ENCODE data around the gene RAB4B.
"Not testable (repeated sequence)": the region's sequence is repeated elsewhere in the genome, so short reads cannot be mapped to it uniquely, and the experiment has no call there.

The RAB4B gene

GRCh38 chr19:40777937-40778705, at the start of gene RAB4B:
TSS of gene RAB4B (plus strand) at chr19:40778247. CDS start at chr19:40778376, 129 bp downstream.
- Histone ChIP-seq H3K4me3 (ENCODE audit: low read depth in 1 of 2, low read length in 2 of 2) (peak within 1 kb of the TSS; percentile 84 to 91), H3K4me1 (ENCODE audit: control insufficient read depth in 1 of 2, insufficient read depth in 2 of 2, low read length in 2 of 2) (peaks cover 12 to 15% of the 10 kb centered on the region in 2 donors), H3K27me3 (ENCODE audit: control insufficient read depth in 1 of 2, insufficient read depth in 2 of 2, low read length in 2 of 2) (no peaks in the 10 kb centered on the region), H3K27ac (ENCODE audit: low read depth, low read length) (peak within 1 kb of the TSS; percentile 98), H3K9ac (ENCODE audit: low read depth in 1 of 2, low read length in 2 of 2) (peak within 1 kb of the TSS; percentile 90 to 94), H3K9me3 (ENCODE audit: control insufficient read depth in 1 of 2, low read length in 2 of 2) (no peaks in the 10 kb centered on the region), H3K36me3 (ENCODE audit: control insufficient read depth in 1 of 2, insufficient read depth in 2 of 2, low read length in 2 of 2) (peaks cover 0 to 3% of the 10 kb centered on the region in 2 donors)

GRCh38 chr19:40730065-40730464, 48.0 kb upstream of the RAB4B start:
- H3K9ac ChIP-seq (ENCODE audit: low read depth in 1 of 2, low read length in 2 of 2); H3K4me3 ChIP-seq (ENCODE audit: low read depth in 1 of 2, low read length in 2 of 2); H3K4me1 ChIP-seq (ENCODE audit: control insufficient read depth in 1 of 2, insufficient read depth in 2 of 2, low read length in 2 of 2); H3K9me3 ChIP-seq (ENCODE audit: control insufficient read depth in 1 of 2, low read length in 2 of 2); H3K27ac ChIP-seq (ENCODE audit: low read depth, low read length); H3K27me3 ChIP-seq (ENCODE audit: control insufficient read depth in 1 of 2, insufficient read depth in 2 of 2, low read length in 2 of 2): not testable (repeated sequence)
- peaks cover 34 to 78% of the 10 kb centered on the region in 2 donors for H3K36me3 ChIP-seq (ENCODE audit: control insufficient read depth in 1 of 2, insufficient read depth in 2 of 2, low read length in 2 of 2)

GRCh38 chr19:40732304-40732703, 45.7 kb upstream of the RAB4B start:
- H3K36me3 ChIP-seq (ENCODE audit: control insufficient read depth in 1 of 2, insufficient read depth in 2 of 2, low read length in 2 of 2) = peaks cover 32 to 79% of the 10 kb centered on the region in 2 donors
- H3K27ac ChIP-seq (ENCODE audit: low read depth, low read length); H3K4me3 ChIP-seq (ENCODE audit: low read depth in 1 of 2, low read length in 2 of 2): not testable (repeated sequence)

GRCh38 chr19:40733149-40733548, 44.9 kb upstream of the RAB4B start:
- no peak overlapping the region for H3K27ac ChIP-seq (ENCODE audit: low read depth, low read length)
- peaks cover 35 to 75% of the 10 kb centered on the region in 2 donors for H3K36me3 ChIP-seq (ENCODE audit: control insufficient read depth in 1 of 2, insufficient read depth in 2 of 2, low read length in 2 of 2)
- no peak overlapping the region for H3K9ac ChIP-seq (ENCODE audit: low read depth in 1 of 2, low read length in 2 of 2)
- no peaks in the 10 kb centered on the region for H3K9me3 ChIP-seq (ENCODE audit: control insufficient read depth in 1 of 2, low read length in 2 of 2)
- no peaks in the 10 kb centered on the region for H3K27me3 ChIP-seq (ENCODE audit: control insufficient read depth in 1 of 2, insufficient read depth in 2 of 2, low read length in 2 of 2)
- H3K4me1 ChIP-seq (ENCODE audit: control insufficient read depth in 1 of 2, insufficient read depth in 2 of 2, low read length in 2 of 2) = peaks cover 11 to 14% of the 10 kb centered on the region in 2 donors
- no peak overlapping the region for H3K4me3 ChIP-seq (ENCODE audit: low read depth in 1 of 2, low read length in 2 of 2)

More at GRCh38 chr19:40732304-40732703, 45.7 kb upstream of the RAB4B start:
- not testable (repeated sequence) for H3K9ac ChIP-seq (ENCODE audit: low read depth in 1 of 2, low read length in 2 of 2); H3K9me3 ChIP-seq (ENCODE audit: control insufficient read depth in 1 of 2, low read length in 2 of 2); H3K27me3 ChIP-seq (ENCODE audit: control insufficient read depth in 1 of 2, insufficient read depth in 2 of 2, low read length in 2 of 2)
- H3K4me1 ChIP-seq (ENCODE audit: control insufficient read depth in 1 of 2, insufficient read depth in 2 of 2, low read length in 2 of 2) = peaks cover 11 to 14% of the 10 kb centered on the region in 2 donors

GRCh38 chr19:40735013-40735771, 42.9 kb upstream of the RAB4B start:
- Histone ChIP-seq H3K9ac (ENCODE audit: low read depth in 1 of 2, low read length in 2 of 2) (no peak overlapping the region), H3K4me1 (ENCODE audit: control insufficient read depth in 1 of 2, insufficient read depth in 2 of 2, low read length in 2 of 2) (peaks cover 11 to 19% of the 10 kb centered on the region in 2 donors), H3K27me3 (ENCODE audit: control insufficient read depth in 1 of 2, insufficient read depth in 2 of 2, low read length in 2 of 2) (no peaks in the 10 kb centered on the region), H3K4me3 (ENCODE audit: low read depth in 1 of 2, low read length in 2 of 2) (no peak overlapping the region), H3K36me3 (ENCODE audit: control insufficient read depth in 1 of 2, insufficient read depth in 2 of 2, low read length in 2 of 2) (peaks cover 46 to 80% of the 10 kb centered on the region in 2 donors), H3K27ac (ENCODE audit: low read depth, low read length) (peak overlapping the region; percentile 6), H3K9me3 (ENCODE audit: control insufficient read depth in 1 of 2, low read length in 2 of 2) (no peaks in the 10 kb centered on the region)

- Histone ChIP-seq H3K4me1 (ENCODE audit: control insufficient read depth in 1 of 2, insufficient read depth in 2 of 2, low read length in 2 of 2) (peaks cover 11 to 19% of the 10 kb centered on the region in 2 donors), H3K36me3 (ENCODE audit: control insufficient read depth in 1 of 2, insufficient read depth in 2 of 2, low read length in 2 of 2) (peaks cover 45 to 73% of the 10 kb centered on the region in 2 donors), H3K9ac (ENCODE audit: low read depth in 1 of 2, low read length in 2 of 2) (peak overlapping the region in 1 of 2 donors; percentile 25), H3K9me3 (ENCODE audit: control insufficient read depth in 1 of 2, low read length in 2 of 2) (no peaks in the 10 kb centered on the region), H3K27ac (ENCODE audit: low read depth, low read length) (no peak overlapping the region), H3K4me3 (ENCODE audit: low read depth in 1 of 2, low read length in 2 of 2) (no peak overlapping the region), H3K27me3 (ENCODE audit: control insufficient read depth in 1 of 2, insufficient read depth in 2 of 2, low read length in 2 of 2) (no peaks in the 10 kb centered on the region)
Measured at GRCh38 chr19:40736661-40737060, 41.4 kb upstream of the RAB4B start.

- Histone ChIP-seq H3K36me3 (ENCODE audit: control insufficient read depth in 1 of 2, insufficient read depth in 2 of 2, low read length in 2 of 2) (peaks cover 45 to 69% of the 10 kb centered on the region in 2 donors), H3K9ac (ENCODE audit: low read depth in 1 of 2, low read length in 2 of 2) (peak overlapping the region in 1 of 2 donors; percentile 25), H3K4me1 (ENCODE audit: control insufficient read depth in 1 of 2, insufficient read depth in 2 of 2, low read length in 2 of 2) (peaks cover 15 to 19% of the 10 kb centered on the region in 2 donors), H3K4me3 (ENCODE audit: low read depth in 1 of 2, low read length in 2 of 2) (no peak overlapping the region), H3K27ac (ENCODE audit: low read depth, low read length) (no peak overlapping the region), H3K27me3 (ENCODE audit: control insufficient read depth in 1 of 2, insufficient read depth in 2 of 2, low read length in 2 of 2) (no peaks in the 10 kb centered on the region), H3K9me3 (ENCODE audit: control insufficient read depth in 1 of 2, low read length in 2 of 2) (no peaks in the 10 kb centered on the region)
Measured at GRCh38 chr19:40737102-40737644, 40.9 kb upstream of the RAB4B start.

GRCh38 chr19:40739030-40739839, 38.8 kb upstream of the RAB4B start:
- Histone ChIP-seq H3K36me3 (ENCODE audit: control insufficient read depth in 1 of 2, insufficient read depth in 2 of 2, low read length in 2 of 2) (peaks cover 32 to 51% of the 10 kb centered on the region in 2 donors), H3K27me3 (ENCODE audit: control insufficient read depth in 1 of 2, insufficient read depth in 2 of 2, low read length in 2 of 2) (no peaks in the 10 kb centered on the region), H3K4me3 (ENCODE audit: low read depth in 1 of 2, low read length in 2 of 2) (no peak overlapping the region), H3K9ac (ENCODE audit: low read depth in 1 of 2, low read length in 2 of 2) (peak overlapping the region in 1 of 2 donors; percentile 38), H3K4me1 (ENCODE audit: control insufficient read depth in 1 of 2, insufficient read depth in 2 of 2, low read length in 2 of 2) (peaks cover 19% of the 10 kb centered on the region in 2 donors), H3K27ac (ENCODE audit: low read depth, low read length) (no peak overlapping the region), H3K9me3 (ENCODE audit: control insufficient read depth in 1 of 2, low read length in 2 of 2) (no peaks in the 10 kb centered on the region)

GRCh38 chr19:40739871-40740703, 38.0 kb upstream of the RAB4B start:
- Histone ChIP-seq H3K4me1 (ENCODE audit: control insufficient read depth in 1 of 2, insufficient read depth in 2 of 2, low read length in 2 of 2) (peaks cover 18 to 19% of the 10 kb centered on the region in 2 donors), H3K4me3 (ENCODE audit: low read depth in 1 of 2, low read length in 2 of 2) (no peak overlapping the region), H3K36me3 (ENCODE audit: control insufficient read depth in 1 of 2, insufficient read depth in 2 of 2, low read length in 2 of 2) (peaks cover 29 to 44% of the 10 kb centered on the region in 2 donors), H3K9ac (ENCODE audit: low read depth in 1 of 2, low read length in 2 of 2) (no peak overlapping the region), H3K9me3 (ENCODE audit: control insufficient read depth in 1 of 2, low read length in 2 of 2) (no peaks in the 10 kb centered on the region), H3K27ac (ENCODE audit: low read depth, low read length) (no peak overlapping the region), H3K27me3 (ENCODE audit: control insufficient read depth in 1 of 2, insufficient read depth in 2 of 2, low read length in 2 of 2) (no peaks in the 10 kb centered on the region)
